C4-2B (cell line): Measurements from ENCODE around the gene TICAM2.
A peak's percentile ranks its signal among the peaks of the same experiment; 100 is the strongest.

ENCODE experiments used
- H3K27ac ChIP-seq: fragments of 450-650 bp; 2 replicates; pipeline ENCODE4 v1.5.1; 2017
- CTCF ChIP-seq: fragments of 450-650 bp; conservative IDR thresholded peaks from 2 replicates; pipeline ENCODE4 v1.5.1; 2017; ENCODE audit warnings: mild to moderate bottlenecking
- ZFX ChIP-seq: fragments of 450-650 bp; IDR thresholded peaks from 2 replicates; pipeline ENCODE4 v1.6.1; 2017

Gene TICAM2

DNA sequence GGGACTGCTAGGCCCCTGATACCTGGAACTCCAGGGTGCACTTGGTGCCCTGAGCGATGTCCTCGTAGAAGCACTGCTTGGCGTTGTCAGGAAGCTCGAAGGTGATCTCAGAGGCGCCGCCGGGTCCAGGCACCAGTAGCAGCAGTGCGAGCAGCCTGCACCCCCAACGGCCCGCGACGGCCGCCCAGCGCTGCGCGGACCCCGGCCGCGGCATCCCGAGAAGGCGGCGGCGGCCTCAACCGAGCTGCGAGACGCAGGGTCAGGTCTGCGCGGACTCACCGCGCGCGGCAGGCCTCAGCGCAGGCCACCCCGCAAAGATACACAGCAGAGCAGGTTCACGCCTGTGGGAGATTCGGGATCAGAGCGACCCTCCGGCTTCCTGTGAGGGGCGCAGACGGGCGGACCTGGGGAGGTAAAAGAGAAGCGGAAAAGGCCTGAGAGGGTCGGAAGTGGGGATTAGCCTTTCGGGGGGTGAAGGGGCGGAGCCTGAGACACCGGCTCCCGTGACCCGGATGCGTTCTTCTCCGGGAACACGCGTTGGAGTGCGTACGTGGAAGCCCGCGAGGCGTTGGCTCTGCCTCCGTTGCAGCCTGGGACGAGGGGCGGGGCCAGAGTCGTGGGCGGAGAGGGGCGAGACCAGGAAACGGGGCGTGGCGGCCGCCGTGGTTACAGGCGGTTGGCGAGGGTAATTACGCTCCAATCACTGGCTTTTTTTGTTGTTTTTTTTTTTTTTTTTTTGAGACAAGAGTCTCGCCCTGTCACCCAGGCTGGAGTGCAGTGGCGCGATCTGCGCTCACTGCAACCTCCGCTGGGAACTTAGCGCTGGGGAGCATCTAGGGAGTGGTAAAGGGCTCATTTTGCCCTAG is 23.5 kb upstream of the TICAM2 start, which contains the start of gene TMED7:
Gene TMED7 (minus strand): TSS at position 458 of the 866 bp plus-strand sequence. CDS start 244 bp downstream, at position 214.
- peak within 1 kb of the TSS; percentile 94 for H3K27ac ChIP-seq

GRCh38 chr5:115624994-115625393 is 22.7 kb upstream of the TICAM2 start:
- TF ChIP-seq ZFX (no peak), CTCF (no peak)
- peak overlapping the region; percentile 94 for H3K27ac ChIP-seq

More for the DNA sequence above, 23.5 kb upstream of the TICAM2 start, which contains the start of gene TMED7:
- no peak for TF ChIP-seq CTCF
- peak; percentile 98 for TF ChIP-seq ZFX

GRCh38 chr5:115623658-115624057 is 21.4 kb upstream of the TICAM2 start:
- no peak overlapping the region for H3K27ac ChIP-seq
- TF ChIP-seq ZFX = no peak
- no peak for TF ChIP-seq CTCF

- no peak for TF ChIP-seq CTCF
- TF ChIP-seq ZFX = no peak
- no peak overlapping the region for H3K27ac ChIP-seq
Measured at GRCh38 chr5:115621365-115621900, 19.2 kb upstream of the TICAM2 start.

- TF ChIP-seq ZFX = no peak
- no peak for TF ChIP-seq CTCF
Measured at GRCh38 chr5:115616892-115617291, 14.6 kb upstream of the TICAM2 start.

GRCh38 chr5:115616472-115616871 is 14.2 kb upstream of the TICAM2 start:
- no peak for TF ChIP-seq CTCF
- TF ChIP-seq ZFX = no peak

More at GRCh38 chr5:115616892-115617291, 14.6 kb upstream of the TICAM2 start:
- H3K27ac ChIP-seq = no peak overlapping the region

DNA sequence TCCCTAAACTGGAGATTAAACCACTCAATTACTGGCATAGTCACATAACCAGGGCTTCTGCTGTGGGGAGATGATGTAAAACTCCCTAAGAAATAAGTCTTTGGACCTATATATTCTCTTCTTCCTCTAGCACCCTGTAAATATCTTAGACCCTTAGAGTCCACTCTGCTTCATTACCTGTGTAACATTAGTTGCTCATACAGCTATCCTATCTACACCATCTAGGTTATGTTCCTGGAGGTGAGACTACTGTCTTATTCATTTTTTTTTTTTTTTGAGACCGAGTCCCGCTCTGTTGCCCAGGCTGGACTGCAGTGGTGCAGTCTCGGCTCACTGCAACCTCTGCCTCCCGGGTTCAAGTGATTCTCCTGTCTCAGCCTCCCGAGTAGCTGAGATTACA is 9.6 kb upstream of the TICAM2 start:
- no peak overlapping the region for H3K27ac ChIP-seq
- no peak for TF ChIP-seq CTCF
- no peak for TF ChIP-seq ZFX

More at GRCh38 chr5:115616472-115616871, 14.2 kb upstream of the TICAM2 start:
- no peak overlapping the region for H3K27ac ChIP-seq
